ENCODE measurements around the gene CEP128. TPM values are rescaled to one million over a fixed set of nuclear protein-coding genes. Genes with fewer than 3 reads are reported as not detected.

Gene CEP128
- total RNA-seq, 1 experiment from 2014 or later, result 16.7 TPM

DNA sequence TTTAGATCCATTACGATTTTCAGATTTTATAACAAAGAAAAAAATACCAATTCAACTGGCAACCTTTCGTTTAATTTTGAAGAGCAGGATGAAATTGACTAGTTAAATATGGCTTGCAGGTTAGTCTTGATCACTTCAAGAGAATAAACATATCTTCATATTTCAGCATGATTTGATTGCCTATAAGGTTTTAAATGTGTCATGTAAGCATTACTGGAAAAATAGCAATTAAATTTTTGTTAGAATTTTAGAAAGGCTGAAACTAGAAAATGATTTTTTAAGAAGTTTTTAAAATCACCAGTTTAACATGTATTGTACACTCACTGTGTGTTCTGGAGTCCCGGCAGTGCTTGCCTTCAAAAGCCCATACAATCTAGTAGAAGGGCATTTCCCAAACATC lies 420.1 kb downstream of the CEP128 start:
- ChIA-PET CTCF (no interaction called here), POLR2A (no interaction called here)
- no peak for DNase-seq
- H3K27me3 ChIP-seq (replicated peaks; ENCODE audit: control insufficient read depth, insufficient read depth, low read length), result no peaks in the 10 kb centered on the region; the same call in 1 of the 2 replicates
- Mint-ChIP-seq H3K4me1 (ENCODE audit: low read depth, unreplicated experiment) (no peaks in the 10 kb centered on the region), H3K9me3 (ENCODE audit: unreplicated experiment) (no peaks in the 10 kb centered on the region), H3K27me3 (ENCODE audit: insufficient read depth, unreplicated experiment) (no peaks in the 10 kb centered on the region), H3K27ac (ENCODE audit: unreplicated experiment) (no peak overlapping the region), H3K4me3 (ENCODE audit: unreplicated experiment) (no peak overlapping the region), H3K36me3 (ENCODE audit: insufficient read depth, unreplicated experiment) (no peaks in the 10 kb centered on the region)
- H3K4me3 ChIP-seq (ENCODE audit: low read depth, low read length), result no peak overlapping the region
- TF ChIP-seq, protein P1, sequence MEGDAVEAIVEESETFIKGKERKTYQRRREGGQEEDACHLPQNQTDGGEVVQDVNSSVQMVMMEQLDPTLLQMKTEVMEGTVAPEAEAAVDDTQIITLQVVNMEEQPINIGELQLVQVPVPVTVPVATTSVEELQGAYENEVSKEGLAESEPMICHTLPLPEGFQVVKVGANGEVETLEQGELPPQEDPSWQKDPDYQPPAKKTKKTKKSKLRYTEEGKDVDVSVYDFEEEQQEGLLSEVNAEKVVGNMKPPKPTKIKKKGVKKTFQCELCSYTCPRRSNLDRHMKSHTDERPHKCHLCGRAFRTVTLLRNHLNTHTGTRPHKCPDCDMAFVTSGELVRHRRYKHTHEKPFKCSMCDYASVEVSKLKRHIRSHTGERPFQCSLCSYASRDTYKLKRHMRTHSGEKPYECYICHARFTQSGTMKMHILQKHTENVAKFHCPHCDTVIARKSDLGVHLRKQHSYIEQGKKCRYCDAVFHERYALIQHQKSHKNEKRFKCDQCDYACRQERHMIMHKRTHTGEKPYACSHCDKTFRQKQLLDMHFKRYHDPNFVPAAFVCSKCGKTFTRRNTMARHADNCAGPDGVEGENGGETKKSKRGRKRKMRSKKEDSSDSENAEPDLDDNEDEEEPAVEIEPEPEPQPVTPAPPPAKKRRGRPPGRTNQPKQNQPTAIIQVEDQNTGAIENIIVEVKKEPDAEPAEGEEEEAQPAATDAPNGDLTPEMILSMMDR (IDR thresholded peaks at IDR 0.05; ENCODE audit: insufficient read depth in 1 of 2, low read depth in 1 of 2, low read length in 1 of 2, severe bottlenecking in 1 of 2, unreplicated experiment in 1 of 2), result no peak
- H3K9me3 ChIP-seq, result no peaks in the 10 kb centered on the region
- intact Hi-C loops (cut with micrococcal nuclease; ENCODE audit: unreplicated experiment), result no loop called here
- H3K4me1 ChIP-seq, result no peaks in the 10 kb centered on the region
- no peaks in the 10 kb centered on the region for H3K36me3 ChIP-seq (ENCODE audit: control insufficient read depth, insufficient read depth, low read length)
- no TSS peak for BruUV-seq (replicated peaks)

GRCh38 chr14:80519002-80519401 lies 422.5 kb downstream of the CEP128 start:
- Mint-ChIP-seq H3K4me3 (ENCODE audit: unreplicated experiment) (no peak overlapping the region), H3K36me3 (ENCODE audit: insufficient read depth, unreplicated experiment) (no peaks in the 10 kb centered on the region), H3K27me3 (ENCODE audit: insufficient read depth, unreplicated experiment) (no peaks in the 10 kb centered on the region), H3K9me3 (ENCODE audit: unreplicated experiment) (peaks cover 5% of the 10 kb centered on the region), H3K27ac (ENCODE audit: unreplicated experiment) (no peak overlapping the region), H3K4me1 (ENCODE audit: low read depth, unreplicated experiment) (no peaks in the 10 kb centered on the region)
- intact Hi-C loops (cut with micrococcal nuclease; ENCODE audit: unreplicated experiment), result no loop called here
- Histone ChIP-seq H3K9me3 (no peaks in the 10 kb centered on the region), H3K27me3 (replicated peaks; ENCODE audit: control insufficient read depth, insufficient read depth, low read length) (no peaks in the 10 kb centered on the region; the same call in 1 of the 2 replicates), H3K4me1 (no peaks in the 10 kb centered on the region), H3K36me3 (ENCODE audit: control insufficient read depth, insufficient read depth, low read length) (no peaks in the 10 kb centered on the region), H3K4me3 (ENCODE audit: low read depth, low read length) (no peak overlapping the region)
- CTCF ChIA-PET, result no interaction called here
- no TSS peak for BruUV-seq (replicated peaks)
- no peak for DNase-seq
- POLR2A ChIA-PET, result no interaction called here
- TF ChIP-seq, protein P1 (IDR thresholded peaks at IDR 0.05; ENCODE audit: insufficient read depth in 1 of 2, low read depth in 1 of 2, low read length in 1 of 2, severe bottlenecking in 1 of 2, unreplicated experiment in 1 of 2), result no peak

GRCh38 chr14:80518173-80518572 lies 423.4 kb downstream of the CEP128 start:
- intact Hi-C loops (cut with micrococcal nuclease; ENCODE audit: unreplicated experiment), result no loop called here
- Histone ChIP-seq H3K4me1 (no peaks in the 10 kb centered on the region), H3K4me3 (ENCODE audit: low read depth, low read length) (no peak overlapping the region), H3K9me3 (no peaks in the 10 kb centered on the region), H3K36me3 (ENCODE audit: control insufficient read depth, insufficient read depth, low read length) (no peaks in the 10 kb centered on the region), H3K27me3 (replicated peaks; ENCODE audit: control insufficient read depth, insufficient read depth, low read length) (no peaks in the 10 kb centered on the region; the same call in 1 of the 2 replicates)
- ChIA-PET CTCF (no interaction called here), POLR2A (no interaction called here)
- H3K36me3 Mint-ChIP-seq (ENCODE audit: insufficient read depth, unreplicated experiment), result no peaks in the 10 kb centered on the region
- peaks cover 14% of the 10 kb centered on the region for H3K9me3 Mint-ChIP-seq (ENCODE audit: unreplicated experiment)
- H3K27ac Mint-ChIP-seq (ENCODE audit: unreplicated experiment), result no peak overlapping the region
- no peak overlapping the region for H3K4me3 Mint-ChIP-seq (ENCODE audit: unreplicated experiment)
- TF ChIP-seq, protein P1 (IDR thresholded peaks at IDR 0.05; ENCODE audit: insufficient read depth in 1 of 2, low read depth in 1 of 2, low read length in 1 of 2, severe bottlenecking in 1 of 2, unreplicated experiment in 1 of 2), result no peak
- H3K27me3 Mint-ChIP-seq (ENCODE audit: insufficient read depth, unreplicated experiment), result no peaks in the 10 kb centered on the region
- BruUV-seq (replicated peaks), result no TSS peak
- H3K4me1 Mint-ChIP-seq (ENCODE audit: low read depth, unreplicated experiment), result no peaks in the 10 kb centered on the region
- no peak for DNase-seq

All from Caco-2 (cell line).